ENCODE data around the gene NRDC. TPM values are rescaled to one million over a fixed set of nuclear protein-coding genes. Genes with fewer than 3 reads are reported as not detected.

NRDC gene
- total RNA-seq, 4 donors from 2014 or later: 97.8 to 154 (median 115) TPM

GRCh38 chr1:51870603-51871350 lies 7.8 kb downstream of the NRDC start:
- peaks cover 25% of the 10 kb centered on the region for H3K4me1 ChIP-seq
- no peaks in the 10 kb centered on the region for H3K27me3 ChIP-seq
- WGBS: 65% methylated on average over 7 of the region's 7 CpGs
- no peaks in the 10 kb centered on the region for H3K9me3 ChIP-seq
- DNase-seq (ENCODE audit: low spot score in 2 of 2): no peak
- no peak for TF ChIP-seq EP300 (IDR thresholded peaks at IDR 0.05)
- H3K36me3 ChIP-seq: no peaks in the 10 kb centered on the region
- H3K4me3 ChIP-seq: no peak overlapping the region
- no peak overlapping the region for H3K27ac ChIP-seq

GRCh38 chr1:51867479-51868232 lies 10.9 kb downstream of the NRDC start:
- TF ChIP-seq EP300 (IDR thresholded peaks at IDR 0.05): no peak
- no peak for TF ChIP-seq CTCF (IDR thresholded peaks at IDR 0.05)
- TF ChIP-seq POLR2A (IDR thresholded peaks at IDR 0.05): no peak
- TF ChIP-seq POLR2AphosphoS5 (IDR thresholded peaks at IDR 0.05): no peak
- no peak overlapping the region for H3K4me3 ChIP-seq
- WGBS: 84% methylated on average over 4 of the region's 4 CpGs

GRCh38 chr1:51863384-51863783 lies 15.1 kb downstream of the NRDC start:
- H3K9me3 ChIP-seq: no peaks in the 10 kb centered on the region
- TF ChIP-seq POLR2AphosphoS5 (IDR thresholded peaks at IDR 0.05): no peak
- TF ChIP-seq CTCF (IDR thresholded peaks at IDR 0.05): no peak
- no peak for TF ChIP-seq EP300 (IDR thresholded peaks at IDR 0.05)
- no peak for TF ChIP-seq POLR2A (IDR thresholded peaks at IDR 0.05)
- no peak for DNase-seq (ENCODE audit: low spot score in 2 of 2)
- no peak overlapping the region for H3K4me3 ChIP-seq
- no peak overlapping the region for H3K27ac ChIP-seq
- 95% methylated on average over 2 of the region's 2 CpGs for WGBS
- peaks cover 4% of the 10 kb centered on the region for H3K36me3 ChIP-seq
- H3K4me1 ChIP-seq: peaks cover 3% of the 10 kb centered on the region
- no peaks in the 10 kb centered on the region for H3K27me3 ChIP-seq

More at GRCh38 chr1:51867479-51868232, 10.9 kb downstream of the NRDC start:
- H3K27ac ChIP-seq: no peak overlapping the region
- no peaks in the 10 kb centered on the region for H3K9me3 ChIP-seq
- peaks cover 13% of the 10 kb centered on the region for H3K4me1 ChIP-seq
- peaks cover 4% of the 10 kb centered on the region for H3K36me3 ChIP-seq
- H3K27me3 ChIP-seq: no peaks in the 10 kb centered on the region
- no peak for DNase-seq (ENCODE audit: low spot score in 2 of 2)

GRCh38 chr1:51861669-51862068 lies 16.9 kb downstream of the NRDC start:
- no peaks in the 10 kb centered on the region for H3K9me3 ChIP-seq
- WGBS: 96% methylated on average over 5 of the region's 5 CpGs
- no peak for TF ChIP-seq EP300 (IDR thresholded peaks at IDR 0.05)
- TF ChIP-seq POLR2AphosphoS5 (IDR thresholded peaks at IDR 0.05): no peak
- TF ChIP-seq CTCF (IDR thresholded peaks at IDR 0.05): no peak
- no peak for TF ChIP-seq POLR2A (IDR thresholded peaks at IDR 0.05)
- H3K27me3 ChIP-seq: no peaks in the 10 kb centered on the region
- DNase-seq (ENCODE audit: low spot score in 2 of 2): no peak
- H3K4me1 ChIP-seq: peaks cover 3% of the 10 kb centered on the region
- H3K4me3 ChIP-seq: no peak overlapping the region
- no peak overlapping the region for H3K27ac ChIP-seq
- peaks cover 4% of the 10 kb centered on the region for H3K36me3 ChIP-seq

GRCh38 chr1:51859735-51860134 lies 18.8 kb downstream of the NRDC start:
- Histone ChIP-seq H3K27me3 (no peaks in the 10 kb centered on the region), H3K4me1 (peaks cover 3% of the 10 kb centered on the region), H3K36me3 (peaks cover 10% of the 10 kb centered on the region), H3K27ac (no peak overlapping the region), H3K9me3 (no peaks in the 10 kb centered on the region), H3K4me3 (no peak overlapping the region)
- TF ChIP-seq POLR2AphosphoS5 (IDR thresholded peaks at IDR 0.05) (no peak), POLR2A (IDR thresholded peaks at IDR 0.05) (no peak), CTCF (IDR thresholded peaks at IDR 0.05) (no peak), EP300 (IDR thresholded peaks at IDR 0.05) (no peak)
- 90% methylated on average over 2 of the region's 2 CpGs for WGBS
- DNase-seq (ENCODE audit: low spot score in 2 of 2): no peak

All from suprapubic skin (tissue), 4 donors.